Upper lobe of left lung (tissue), 6 donors: ENCODE measurements around the gene SGMS1. TPM values are rescaled to one million over a fixed set of nuclear protein-coding genes. Genes with fewer than 3 reads are reported as not detected.
"Not testable (repeated sequence)": the region's sequence is repeated elsewhere in the genome, so short reads cannot be mapped to it uniquely, and the experiment has no call there.

ENCODE experiments used
- ATAC-seq, 2 donors: fragments of 200-7000 bp; cut with Tn5 transposase; one replicate each; pipeline ENCODE4 v1.9.1; 2022; ENCODE audit warnings: mild to moderate bottlenecking in 2 of 2, moderate library complexity in 2 of 2; ENCODE audit not compliant: low FRiP score in 2 of 2
- DNase-seq, 2 donors: peaks; one replicate each; pipeline ENCODE4 v3.0.0-alpha.2; 2019 to 2020
- H3K27ac ChIP-seq, 4 donors: fragments of 200-600 bp; sonication (generic); one replicate each; pipeline ENCODE4 v1.5.1; 2016 to 2019
- H3K27me3 ChIP-seq, 4 donors: fragments of 200-600 bp; sonication (generic); one replicate each; pipeline ENCODE4 v1.5.1; 2017 to 2019
- H3K36me3 ChIP-seq, 4 donors: fragments of 200-600 bp; sonication (generic); one replicate each; pipeline ENCODE4 v1.5.1; 2016 to 2019
- H3K4me1 ChIP-seq, 4 donors: fragments of 200-600 bp; sonication (generic); one replicate each; pipeline ENCODE4 v1.5.1; 2018 to 2019
- H3K4me3 ChIP-seq, 4 donors: fragments of 200-600 bp; sonication (generic); one replicate each; pipeline ENCODE4 v1.5.1; 2017 to 2019; ENCODE audit warnings: mild to moderate bottlenecking in 2 of 4, moderate library complexity in 1 of 4
- H3K9me3 ChIP-seq, 4 donors: fragments of 200-600 bp; sonication (generic); one replicate each; pipeline ENCODE4 v1.5.1; 2018 to 2019
- CTCF ChIP-seq, 6 experiments: fragments of 450-650 bp in 4 of 6; fragments of 200-600 bp in 2 of 6; sonication (generic) in 2 of 6; IDR thresholded peaks; one replicate each; pipeline ENCODE4 v1.5.1; 2016 to 2019; ENCODE audit warnings: antibody characterized with exemption in 6 of 6
- EP300 ChIP-seq, 4 donors: sonication (generic); formaldehyde crosslinking; IDR thresholded peaks; one replicate each; pipeline ENCODE4 v1.5.1; 2017; ENCODE audit warnings: antibody characterized with exemption in 4 of 4, control low read depth in 2 of 4
- POLR2A ChIP-seq, 4 donors: fragments of 450-650 bp; IDR thresholded peaks; one replicate each; pipeline ENCODE4 v1.5.1; 2016 to 2017; ENCODE audit warnings: antibody characterized with exemption in 4 of 4, mild to moderate bottlenecking in 2 of 4
- POLR2AphosphoS5 ChIP-seq, 2 donors: sonication (generic); formaldehyde crosslinking; IDR thresholded peaks; one replicate each; pipeline ENCODE4 v1.5.1; 2017; ENCODE audit warnings: antibody characterized with exemption in 2 of 2
- WGBS, 2 donors: methylation state at CpG; one replicate each; pipeline ENCODE4 v1.1.5; 2017 to 2018; 5-methylcytosine and 5-hydroxymethylcytosine counted together
- total RNA-seq, 6 donors: library from RNA; depleted of rRNA in 4 of 6; stranded (reverse); fragments of >200 nt in 4 of 6; gene quantifications; one replicate each; pipeline versions ENCODE4 v1.1.0 to v1.2.1, GENCODE V29; 2016 to 2021
- donor health status: DM: no; HTN: no; CAD: no; lungs with moderate emphysema.
- donor health status: DM: no; HTN: yes; CAD: no; lungs with severe emphysema.

SGMS1 gene
- total RNA-seq, 6 donors from 2014 or later, result 66.7 to 230 (median 173) TPM

GRCh38 chr10:50576245-50576815, 47.4 kb downstream of the SGMS1 start:
- Histone ChIP-seq H3K27ac (no peak overlapping the region), H3K9me3 (no peaks in the 10 kb centered on the region), H3K4me3 (no peak overlapping the region), H3K36me3 (no peaks in the 10 kb centered on the region), H3K27me3 (no peaks in the 10 kb centered on the region), H3K4me1 (peaks cover 36 to 46% (median 40%) of the 10 kb centered on the region in 4 donors)
- 74 to 84% methylated on average over 4 of the region's 4 CpGs for WGBS, 2 donors
- no peak for DNase-seq
- TF ChIP-seq POLR2AphosphoS5 (IDR thresholded peaks at IDR 0.05), result no peak
- ATAC-seq, result no peak

- DNase-seq (no peak), ATAC-seq (no peak)
- peaks cover 33 to 40% (median 35%) of the 10 kb centered on the region in 4 donors for H3K4me1 ChIP-seq
Measured at GRCh38 chr10:50575477-50576244, 48.1 kb downstream of the SGMS1 start.

DNA sequence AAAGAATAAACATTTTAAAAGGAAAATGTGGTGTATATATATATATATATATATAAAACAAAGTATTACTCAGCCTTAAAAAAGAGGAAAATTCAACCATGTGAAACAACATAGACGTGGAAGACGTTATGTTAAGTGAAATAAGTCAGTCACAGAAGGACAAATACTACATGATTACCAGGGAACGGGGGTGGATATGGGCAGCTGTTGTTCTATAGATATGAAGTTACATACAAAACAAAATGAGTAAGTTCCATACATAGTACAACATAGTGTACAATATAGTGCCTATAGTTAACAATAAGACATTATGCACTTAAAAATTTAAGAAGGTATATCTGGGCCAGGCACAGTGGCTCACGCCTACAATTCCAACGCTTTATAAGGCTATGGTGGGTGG, 48.8 kb downstream of the SGMS1 start:
- no peaks in the 10 kb centered on the region for H3K27me3 ChIP-seq
- H3K27ac ChIP-seq, result no peak overlapping the region
- 98 to 99% methylated on average over 5 of the region's 5 CpGs for WGBS, 2 donors
- no peak overlapping the region for H3K4me3 ChIP-seq
- DNase-seq (no peak), ATAC-seq (no peak)
- TF ChIP-seq POLR2AphosphoS5 (IDR thresholded peaks at IDR 0.05) (no peak), POLR2A (IDR thresholded peaks at IDR 0.05) (no peak), CTCF (IDR thresholded peaks at IDR 0.05) (no peak), EP300 (IDR thresholded peaks at IDR 0.05) (no peak)
- H3K9me3 ChIP-seq, result no peaks in the 10 kb centered on the region
- H3K4me1 ChIP-seq, result peaks cover 26 to 33% (median 28%) of the 10 kb centered on the region in 4 donors
- no peaks in the 10 kb centered on the region for H3K36me3 ChIP-seq

More at GRCh38 chr10:50575477-50576244, 48.1 kb downstream of the SGMS1 start:
- H3K27me3 ChIP-seq, result no peaks in the 10 kb centered on the region
- no peak overlapping the region for H3K4me3 ChIP-seq
- H3K36me3 ChIP-seq, result no peaks in the 10 kb centered on the region
- no peak overlapping the region for H3K27ac ChIP-seq
- 66 to 83% methylated on average over 5 of the region's 5 CpGs for WGBS, 2 donors
- TF ChIP-seq POLR2AphosphoS5 (IDR thresholded peaks at IDR 0.05) (no peak), EP300 (IDR thresholded peaks at IDR 0.05) (no peak), POLR2A (IDR thresholded peaks at IDR 0.05) (no peak), CTCF (IDR thresholded peaks at IDR 0.05) (no peak)
- H3K9me3 ChIP-seq, result no peaks in the 10 kb centered on the region

DNA sequence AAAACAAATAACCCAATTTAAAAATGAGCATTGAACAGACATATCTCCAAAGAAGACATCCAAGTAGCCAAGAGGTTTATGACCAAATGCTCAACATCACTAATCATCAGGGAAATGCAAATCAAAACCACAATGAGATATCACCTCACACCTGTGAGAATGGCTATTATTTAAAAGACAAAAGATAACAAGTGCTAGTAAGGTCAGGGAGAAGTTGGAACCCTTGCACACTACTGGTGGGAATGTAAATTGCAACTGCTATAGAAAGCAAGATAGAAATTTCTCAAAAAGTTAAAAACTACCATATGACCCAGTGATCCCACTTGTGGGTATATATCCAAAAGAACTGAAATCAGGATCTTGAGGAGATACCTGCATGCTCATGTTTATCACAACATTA, 49.5 kb downstream of the SGMS1 start:
- no peaks in the 10 kb centered on the region for H3K36me3 ChIP-seq
- H3K27me3 ChIP-seq, result no peaks in the 10 kb centered on the region
- no peak overlapping the region for H3K27ac ChIP-seq
- peak in 1 of 6 experiments; percentile 8 for TF ChIP-seq CTCF (IDR thresholded peaks at IDR 0.05)
- TF ChIP-seq EP300 (IDR thresholded peaks at IDR 0.05), result no peak
- no peak for TF ChIP-seq POLR2A (IDR thresholded peaks at IDR 0.05)
- TF ChIP-seq POLR2AphosphoS5 (IDR thresholded peaks at IDR 0.05), result no peak
- no peak overlapping the region for H3K4me3 ChIP-seq
- ATAC-seq (no peak), DNase-seq (no peak)
- H3K9me3 ChIP-seq, result no peaks in the 10 kb centered on the region
- peaks cover 20 to 27% (median 23%) of the 10 kb centered on the region in 4 donors for H3K4me1 ChIP-seq

- Histone ChIP-seq H3K27ac (no peak overlapping the region), H3K4me1 (peaks cover 6 to 12% (median 9%) of the 10 kb centered on the region in 4 donors), H3K27me3 (no peaks in the 10 kb centered on the region), H3K9me3 (no peaks in the 10 kb centered on the region), H3K36me3 (no peaks in the 10 kb centered on the region), H3K4me3 (no peak overlapping the region)
- WGBS, 2 donors, result 78 to 86% methylated on average over 2 of the region's 2 CpGs
- DNase-seq, result no peak
- TF ChIP-seq CTCF (IDR thresholded peaks at IDR 0.05) (no peak), EP300 (IDR thresholded peaks at IDR 0.05) (no peak), POLR2A (IDR thresholded peaks at IDR 0.05) (no peak)
- peak in 1 of 2 donors; percentile 63 for ATAC-seq
Measured at GRCh38 chr10:50572017-50572491, 51.7 kb downstream of the SGMS1 start.

- H3K4me1 ChIP-seq, H3K9me3 ChIP-seq, H3K36me3 ChIP-seq, DNase-seq, H3K27me3 ChIP-seq, H3K27ac ChIP-seq, H3K4me3 ChIP-seq, ATAC-seq: not testable (repeated sequence)
- WGBS, 2 donors, result 95 to 99% methylated on average over 4 of the region's 4 CpGs
Measured at GRCh38 chr10:50568750-50569149, 55.0 kb downstream of the SGMS1 start.
